ENCODE data around the gene DPP10.

The DPP10 gene

DNA sequence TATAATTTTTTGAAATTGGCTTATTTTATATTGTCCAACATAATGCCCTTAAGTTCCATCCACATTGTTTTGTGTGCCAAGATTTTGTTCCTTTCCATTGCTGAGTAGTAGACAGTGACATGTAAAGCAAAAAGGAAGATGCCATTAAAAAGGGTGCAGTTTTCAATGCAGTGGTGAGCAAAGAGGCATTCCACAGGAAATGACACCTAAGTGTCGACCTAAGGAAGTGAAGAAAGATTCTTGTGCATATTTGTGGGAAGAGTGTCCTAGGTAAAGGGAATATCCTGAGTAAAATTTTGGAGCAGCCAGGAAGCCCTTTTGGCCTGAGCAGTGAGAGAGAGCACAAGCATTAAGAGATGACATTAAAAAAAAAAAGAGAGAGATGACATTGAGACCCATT is 1099.9 kb downstream of the DPP10 start:
- TF ChIP-seq, protein P1, sequence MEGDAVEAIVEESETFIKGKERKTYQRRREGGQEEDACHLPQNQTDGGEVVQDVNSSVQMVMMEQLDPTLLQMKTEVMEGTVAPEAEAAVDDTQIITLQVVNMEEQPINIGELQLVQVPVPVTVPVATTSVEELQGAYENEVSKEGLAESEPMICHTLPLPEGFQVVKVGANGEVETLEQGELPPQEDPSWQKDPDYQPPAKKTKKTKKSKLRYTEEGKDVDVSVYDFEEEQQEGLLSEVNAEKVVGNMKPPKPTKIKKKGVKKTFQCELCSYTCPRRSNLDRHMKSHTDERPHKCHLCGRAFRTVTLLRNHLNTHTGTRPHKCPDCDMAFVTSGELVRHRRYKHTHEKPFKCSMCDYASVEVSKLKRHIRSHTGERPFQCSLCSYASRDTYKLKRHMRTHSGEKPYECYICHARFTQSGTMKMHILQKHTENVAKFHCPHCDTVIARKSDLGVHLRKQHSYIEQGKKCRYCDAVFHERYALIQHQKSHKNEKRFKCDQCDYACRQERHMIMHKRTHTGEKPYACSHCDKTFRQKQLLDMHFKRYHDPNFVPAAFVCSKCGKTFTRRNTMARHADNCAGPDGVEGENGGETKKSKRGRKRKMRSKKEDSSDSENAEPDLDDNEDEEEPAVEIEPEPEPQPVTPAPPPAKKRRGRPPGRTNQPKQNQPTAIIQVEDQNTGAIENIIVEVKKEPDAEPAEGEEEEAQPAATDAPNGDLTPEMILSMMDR (IDR thresholded peaks at IDR 0.05; ENCODE audit: low read depth, low read length): no peak
- H3K4me3 ChIP-seq (replicated peaks in 1 of 2; ENCODE audit: low read depth in 2 of 2, low read length in 2 of 2): no peak overlapping the region
- DNase-seq (ENCODE audit: low read depth in 2 of 2): no peak

DNA sequence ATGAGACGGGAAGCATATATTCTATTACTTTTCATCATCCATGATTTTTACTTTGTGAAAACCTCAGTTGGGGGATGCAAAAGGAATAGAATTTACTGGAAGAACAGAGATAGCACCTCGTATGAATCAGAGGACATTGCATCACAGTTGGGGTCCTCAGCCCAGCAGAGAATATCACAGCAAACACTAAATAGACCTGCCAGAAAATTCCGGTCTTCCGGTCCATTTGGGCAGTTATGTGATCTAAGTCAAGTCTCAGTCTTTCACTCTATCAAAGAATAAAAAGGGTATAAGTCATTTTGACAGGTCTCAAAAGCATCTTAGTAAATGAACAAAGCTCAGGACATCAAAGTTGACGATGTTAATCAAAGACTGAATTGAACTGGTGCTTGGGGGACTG is 1100.6 kb downstream of the DPP10 start:
- H3K4me3 ChIP-seq (replicated peaks in 1 of 2; ENCODE audit: low read depth in 2 of 2, low read length in 2 of 2): no peak overlapping the region
- no peak for DNase-seq (ENCODE audit: low read depth in 2 of 2)
- TF ChIP-seq, protein P1 (IDR thresholded peaks at IDR 0.05; ENCODE audit: low read depth, low read length): no peak

DNA sequence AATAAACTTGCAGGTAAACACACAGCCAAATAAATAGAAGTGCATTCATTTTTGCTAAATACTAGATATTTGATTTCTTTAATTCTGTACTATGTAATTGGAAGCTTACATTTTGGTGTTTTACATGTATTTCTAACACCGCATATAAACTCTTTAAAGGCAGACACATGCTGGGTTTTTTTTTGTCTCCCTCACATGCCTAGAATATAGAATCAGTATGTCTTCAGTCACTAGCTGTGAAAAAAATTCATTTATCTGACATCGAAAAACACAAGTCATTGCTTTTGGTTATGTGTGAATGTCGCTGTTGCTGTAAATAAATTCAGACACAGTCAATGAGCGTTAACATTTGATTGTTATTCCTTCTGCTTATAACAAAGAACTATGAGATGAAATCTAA is 1101.0 kb downstream of the DPP10 start:
- TF ChIP-seq, protein P1 (IDR thresholded peaks at IDR 0.05; ENCODE audit: low read depth, low read length): no peak
- no peak for DNase-seq (ENCODE audit: low read depth in 2 of 2)
- H3K4me3 ChIP-seq (replicated peaks in 1 of 2; ENCODE audit: low read depth in 2 of 2, low read length in 2 of 2): no peak overlapping the region

DNA sequence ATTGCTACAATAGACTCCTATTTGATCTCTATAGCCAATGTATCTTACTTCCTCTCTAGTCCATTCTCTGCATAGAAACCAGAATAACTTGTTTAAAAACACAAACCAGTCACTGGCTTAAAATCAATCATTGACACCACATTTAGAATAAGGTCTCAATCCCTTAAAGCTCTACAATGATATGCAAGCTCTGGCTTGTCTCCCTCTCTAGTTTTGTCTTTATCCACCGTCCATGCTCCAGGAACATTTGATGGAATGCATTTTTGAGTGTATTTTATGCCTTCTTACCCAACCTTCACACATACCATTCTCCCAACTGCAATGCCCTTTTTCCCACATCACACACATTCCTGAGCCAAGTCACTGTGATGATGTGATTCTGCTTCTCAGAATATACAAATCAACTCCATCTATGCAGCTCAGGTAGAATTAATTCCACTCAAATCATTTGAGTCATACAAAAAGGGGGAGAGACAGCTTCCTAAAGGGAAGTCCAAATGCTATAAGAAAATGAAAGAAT is 1107.2 kb downstream of the DPP10 start:
- no peak for DNase-seq (ENCODE audit: low read depth in 2 of 2)
- TF ChIP-seq, protein P1 (IDR thresholded peaks at IDR 0.05; ENCODE audit: low read depth, low read length): no peak

DNA sequence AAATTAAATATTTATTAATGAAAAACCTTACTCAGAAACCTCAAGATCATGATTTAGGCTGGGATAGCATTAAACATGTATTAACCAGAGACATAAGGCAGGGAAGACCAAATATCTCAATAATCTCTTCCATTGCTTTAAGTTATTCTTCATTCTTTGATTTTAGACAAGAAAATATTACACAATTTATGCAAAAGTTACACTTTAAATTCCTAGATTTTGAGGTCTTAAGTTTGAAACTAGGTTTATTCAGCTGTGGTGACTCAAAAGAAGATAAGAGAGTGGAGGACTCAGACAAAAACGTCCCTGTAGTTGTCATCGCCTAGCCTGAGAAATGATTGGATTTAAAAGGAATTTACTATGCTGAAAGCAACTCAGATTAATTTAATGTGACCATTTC is 1110.3 kb downstream of the DPP10 start:
- no peak overlapping the region for H3K4me3 ChIP-seq (replicated peaks in 1 of 2; ENCODE audit: low read depth in 2 of 2, low read length in 2 of 2)
- TF ChIP-seq, protein P1 (IDR thresholded peaks at IDR 0.05; ENCODE audit: low read depth, low read length): no peak
- peak in 1 of 2 donors; percentile 7 for DNase-seq (ENCODE audit: low read depth in 2 of 2)

More for the DNA sequence above, 1107.2 kb downstream of the DPP10 start:
- no peak overlapping the region for H3K4me3 ChIP-seq (replicated peaks in 1 of 2; ENCODE audit: low read depth in 2 of 2, low read length in 2 of 2)

DNA sequence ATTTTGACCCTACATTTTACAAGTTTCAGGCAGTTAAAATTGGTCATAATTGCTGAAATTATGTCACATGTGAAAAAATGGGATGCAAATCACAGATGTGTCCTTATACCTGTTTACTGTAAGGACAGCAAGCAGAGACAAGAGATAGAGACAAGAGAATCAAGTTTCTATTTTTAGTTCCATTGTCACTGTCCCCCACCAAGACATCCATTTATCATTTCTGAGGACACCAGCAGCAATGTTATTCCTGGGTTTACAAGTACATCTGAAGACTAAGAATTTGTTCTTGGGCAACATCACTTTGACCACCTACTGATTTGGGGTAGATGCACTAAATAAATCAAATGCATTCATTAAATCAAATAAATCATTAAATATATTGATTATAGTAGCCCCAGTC is 1111.7 kb downstream of the DPP10 start:
- H3K4me3 ChIP-seq (replicated peaks in 1 of 2; ENCODE audit: low read depth in 2 of 2, low read length in 2 of 2): no peak overlapping the region
- no peak for DNase-seq (ENCODE audit: low read depth in 2 of 2)
- TF ChIP-seq, protein P1 (IDR thresholded peaks at IDR 0.05; ENCODE audit: low read depth, low read length): no peak

DNA sequence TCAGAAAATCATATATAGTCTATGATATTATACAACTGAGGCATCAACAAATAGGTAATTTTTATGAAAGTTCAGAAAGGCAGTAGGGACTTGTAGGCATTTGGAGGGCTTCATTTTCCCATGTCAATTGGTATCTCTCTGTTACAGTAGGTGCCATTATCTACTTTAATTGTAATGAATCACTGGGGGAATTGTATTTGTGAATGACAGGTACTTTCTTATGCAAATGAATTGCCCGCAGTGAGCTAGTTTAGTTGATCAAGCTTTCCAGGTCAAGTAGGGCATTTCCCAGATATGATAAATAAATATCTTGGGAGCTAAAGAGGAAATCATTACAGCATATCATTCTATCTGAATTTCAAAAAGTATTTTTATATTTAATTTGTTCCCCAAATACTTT is 1116.3 kb downstream of the DPP10 start:
- TF ChIP-seq, protein P1 (IDR thresholded peaks at IDR 0.05; ENCODE audit: low read depth, low read length): no peak
- DNase-seq (ENCODE audit: low read depth in 2 of 2): no peak
- no peak overlapping the region for H3K4me3 ChIP-seq (replicated peaks in 1 of 2; ENCODE audit: low read depth in 2 of 2, low read length in 2 of 2)

All from cardiac fibroblast (primary cell).